Activated effector memory CD4-positive, alpha-beta T cell treated with Interleukin-2 at 50 U/mL for 16 hours (primary cell): ENCODE measurements around the gene C2orf78.

ENCODE experiments used
- DNase-seq: peaks from one replicate; pipeline ENCODE4 v3.0.0-alpha.2; 2020

C2orf78 gene

DNA sequence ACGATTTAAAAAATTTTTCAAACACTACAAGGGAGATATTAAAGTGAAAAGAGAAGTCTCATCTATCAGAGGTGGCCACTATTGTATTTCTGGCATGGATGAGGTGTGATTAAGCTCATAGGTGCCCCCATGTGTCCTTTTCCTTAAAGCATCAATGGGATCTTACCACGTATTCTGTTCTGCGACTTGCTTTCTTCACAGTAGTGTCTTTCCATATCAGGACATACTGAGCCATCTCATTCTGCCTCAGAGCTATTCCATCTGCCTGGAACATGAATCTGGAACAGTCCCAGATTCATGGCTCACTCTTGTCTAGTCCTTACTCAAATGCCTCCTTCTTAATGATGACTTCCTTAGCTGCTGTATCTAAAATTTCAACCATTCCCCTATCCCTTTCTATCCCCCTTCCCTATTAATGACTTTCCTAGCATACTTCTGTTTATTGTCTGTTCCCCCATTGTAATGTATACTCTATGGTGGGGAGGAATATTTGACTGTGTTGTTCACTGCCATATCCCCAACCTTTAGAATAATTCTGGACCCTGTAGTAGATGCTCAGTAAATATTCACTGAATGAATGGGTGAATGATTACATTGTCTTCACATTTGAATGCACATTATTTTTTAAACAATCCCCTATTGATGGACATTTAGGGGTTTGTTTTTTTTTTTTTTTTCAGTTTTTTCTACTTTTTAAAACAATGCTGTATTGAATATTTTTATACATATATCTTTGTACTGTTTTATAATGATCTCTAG, 55.8 kb downstream of the C2orf78 start:
- DNase-seq = no peak

GRCh38 chr2:73841912-73842738, 58.1 kb downstream of the C2orf78 start:
- DNase-seq = no peak

GRCh38 chr2:73842739-73843019, 58.7 kb downstream of the C2orf78 start:
- DNase-seq = no peak

GRCh38 chr2:73844087-73844486, 60.1 kb downstream of the C2orf78 start:
- no peak for DNase-seq

DNA sequence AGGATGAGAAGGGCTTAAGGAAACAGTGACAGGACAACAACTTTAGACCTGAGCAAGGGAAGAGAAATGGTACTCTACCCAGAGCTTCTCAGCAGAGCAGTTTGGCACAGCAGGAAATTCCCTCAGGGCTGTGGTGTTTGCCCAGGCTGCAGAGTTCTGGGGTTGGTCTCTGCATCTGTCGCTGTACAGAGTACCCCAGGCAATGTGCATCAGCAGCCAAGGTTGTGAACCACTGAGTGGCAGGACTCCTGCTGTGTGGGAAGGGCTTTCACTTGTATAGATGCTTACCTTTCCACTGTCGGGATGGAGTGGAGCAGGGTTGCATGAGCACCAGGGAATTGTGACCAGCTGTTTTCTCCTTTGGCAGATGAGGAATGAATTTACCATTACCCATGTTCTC, 66.0 kb downstream of the C2orf78 start:
- DNase-seq = no peak

DNA sequence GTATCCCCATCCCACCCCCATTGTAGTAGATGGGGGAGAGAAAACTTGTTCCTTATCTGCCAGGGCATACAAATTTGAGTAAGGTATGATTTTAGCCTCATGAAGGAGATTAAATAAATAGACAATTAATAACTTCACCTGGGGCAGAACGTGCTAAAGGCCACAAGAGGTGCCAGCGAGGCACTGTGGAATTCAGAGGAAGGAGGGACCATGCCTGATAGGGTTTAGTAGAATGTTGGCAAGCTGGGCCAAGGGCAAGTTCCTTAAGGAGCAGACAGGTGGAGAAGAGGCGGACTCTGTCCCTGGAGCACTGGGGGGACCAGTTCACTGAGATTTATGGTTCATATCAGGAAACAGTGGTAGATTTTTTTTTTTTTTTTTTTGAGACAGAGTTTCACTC, 67.3 kb downstream of the C2orf78 start:
- no peak for DNase-seq

- no peak for DNase-seq
Measured at GRCh38 chr2:73852020-73852419, 68.0 kb downstream of the C2orf78 start.

DNA sequence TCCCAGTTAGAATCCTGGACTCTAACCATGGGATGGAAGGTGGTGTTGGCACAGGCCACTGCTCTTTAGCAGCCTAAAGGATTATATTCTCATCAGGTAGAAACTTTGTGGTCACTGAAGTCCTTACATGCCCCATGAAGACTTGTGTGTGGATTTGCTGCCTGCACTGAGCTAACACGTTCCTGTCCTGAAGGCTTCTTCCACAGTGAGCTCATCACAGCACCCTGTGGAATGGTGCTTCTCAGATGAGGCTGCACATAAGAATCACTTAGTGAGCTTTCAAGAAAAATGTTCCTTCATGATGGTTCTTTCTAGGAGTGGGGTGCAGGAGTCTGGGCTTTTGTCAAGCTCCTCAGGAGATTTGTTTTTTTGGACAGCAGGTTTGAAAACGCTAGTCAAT, 71.5 kb downstream of the C2orf78 start:
- DNase-seq = no peak

DNA sequence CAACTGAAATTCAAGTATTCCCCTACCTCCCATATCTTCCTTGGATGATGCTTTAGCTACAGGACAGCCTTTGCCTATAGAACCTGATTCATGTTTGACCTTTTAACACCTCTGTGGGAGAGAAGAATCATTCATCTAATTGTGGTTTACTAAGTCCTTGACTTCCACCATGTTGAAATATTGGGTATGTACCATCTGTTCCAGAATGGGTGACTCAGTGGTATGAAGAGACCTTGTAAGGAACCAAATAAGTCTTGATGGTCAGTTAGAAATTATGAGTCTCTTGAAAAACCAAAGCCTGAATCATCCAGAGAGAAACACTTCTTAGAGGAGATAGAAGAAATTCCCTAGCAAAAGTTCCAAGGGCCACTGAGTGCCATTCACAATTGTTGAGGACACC, 72.2 kb downstream of the C2orf78 start:
- DNase-seq = no peak

- no peak for DNase-seq
Measured at GRCh38 chr2:73859721-73860586, 76.0 kb downstream of the C2orf78 start.

GRCh38 chr2:73862987-73863386, 79.0 kb downstream of the C2orf78 start:
- DNase-seq = no peak
